GM20000 (cell line): ENCODE data around the gene TACC2.

ENCODE experiments used
- DNase-seq: peaks from one replicate; pipeline ENCODE4 v3.0.0; 2012; ENCODE audit warnings: low spot score
- TF ChIP-seq, protein P1 (sequence below): IDR thresholded peaks from 2 replicates; pipeline ENCODE4 v1.5.1; 2012; ENCODE audit warnings: mild to moderate bottlenecking, control low read depth; ENCODE audit errors: extremely low read depth, missing control alignments

The TACC2 gene

DNA sequence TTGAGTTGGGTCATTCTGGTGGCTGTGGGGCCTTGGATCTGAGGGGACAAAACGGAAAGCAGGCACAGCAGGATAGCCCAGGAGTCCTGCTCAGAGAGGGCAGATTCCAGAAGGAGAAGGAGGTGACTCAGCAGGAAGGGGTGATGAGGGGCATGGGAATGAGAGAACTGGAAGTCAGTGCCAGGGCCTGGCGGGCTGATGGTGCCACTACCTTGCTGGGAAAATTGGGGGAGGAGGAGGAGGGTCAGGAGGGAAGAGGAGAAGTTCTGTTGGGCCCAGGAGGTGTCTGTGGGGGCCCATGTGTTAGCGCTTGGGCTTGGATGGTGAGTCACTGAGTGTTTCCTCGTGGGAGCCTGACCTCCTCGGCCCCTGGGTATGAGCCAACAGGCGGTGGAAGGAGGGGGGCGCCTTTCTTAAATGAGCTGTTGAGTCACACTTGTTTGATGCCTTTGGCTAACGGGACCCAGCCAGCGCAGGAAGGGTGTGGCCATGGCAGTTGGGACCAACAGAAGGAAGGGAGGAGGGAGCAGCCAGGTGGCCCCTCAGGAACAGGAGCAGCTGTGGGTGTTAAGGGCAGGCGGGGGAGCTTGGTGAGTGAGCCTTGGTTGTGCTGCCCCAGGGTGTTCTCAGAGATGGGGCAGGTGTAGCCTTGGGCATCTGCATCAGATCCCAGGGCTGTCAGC, 152.1 kb downstream of the TACC2 start:
- no peak for DNase-seq
- TF ChIP-seq, protein P1, sequence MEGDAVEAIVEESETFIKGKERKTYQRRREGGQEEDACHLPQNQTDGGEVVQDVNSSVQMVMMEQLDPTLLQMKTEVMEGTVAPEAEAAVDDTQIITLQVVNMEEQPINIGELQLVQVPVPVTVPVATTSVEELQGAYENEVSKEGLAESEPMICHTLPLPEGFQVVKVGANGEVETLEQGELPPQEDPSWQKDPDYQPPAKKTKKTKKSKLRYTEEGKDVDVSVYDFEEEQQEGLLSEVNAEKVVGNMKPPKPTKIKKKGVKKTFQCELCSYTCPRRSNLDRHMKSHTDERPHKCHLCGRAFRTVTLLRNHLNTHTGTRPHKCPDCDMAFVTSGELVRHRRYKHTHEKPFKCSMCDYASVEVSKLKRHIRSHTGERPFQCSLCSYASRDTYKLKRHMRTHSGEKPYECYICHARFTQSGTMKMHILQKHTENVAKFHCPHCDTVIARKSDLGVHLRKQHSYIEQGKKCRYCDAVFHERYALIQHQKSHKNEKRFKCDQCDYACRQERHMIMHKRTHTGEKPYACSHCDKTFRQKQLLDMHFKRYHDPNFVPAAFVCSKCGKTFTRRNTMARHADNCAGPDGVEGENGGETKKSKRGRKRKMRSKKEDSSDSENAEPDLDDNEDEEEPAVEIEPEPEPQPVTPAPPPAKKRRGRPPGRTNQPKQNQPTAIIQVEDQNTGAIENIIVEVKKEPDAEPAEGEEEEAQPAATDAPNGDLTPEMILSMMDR = no peak

DNA sequence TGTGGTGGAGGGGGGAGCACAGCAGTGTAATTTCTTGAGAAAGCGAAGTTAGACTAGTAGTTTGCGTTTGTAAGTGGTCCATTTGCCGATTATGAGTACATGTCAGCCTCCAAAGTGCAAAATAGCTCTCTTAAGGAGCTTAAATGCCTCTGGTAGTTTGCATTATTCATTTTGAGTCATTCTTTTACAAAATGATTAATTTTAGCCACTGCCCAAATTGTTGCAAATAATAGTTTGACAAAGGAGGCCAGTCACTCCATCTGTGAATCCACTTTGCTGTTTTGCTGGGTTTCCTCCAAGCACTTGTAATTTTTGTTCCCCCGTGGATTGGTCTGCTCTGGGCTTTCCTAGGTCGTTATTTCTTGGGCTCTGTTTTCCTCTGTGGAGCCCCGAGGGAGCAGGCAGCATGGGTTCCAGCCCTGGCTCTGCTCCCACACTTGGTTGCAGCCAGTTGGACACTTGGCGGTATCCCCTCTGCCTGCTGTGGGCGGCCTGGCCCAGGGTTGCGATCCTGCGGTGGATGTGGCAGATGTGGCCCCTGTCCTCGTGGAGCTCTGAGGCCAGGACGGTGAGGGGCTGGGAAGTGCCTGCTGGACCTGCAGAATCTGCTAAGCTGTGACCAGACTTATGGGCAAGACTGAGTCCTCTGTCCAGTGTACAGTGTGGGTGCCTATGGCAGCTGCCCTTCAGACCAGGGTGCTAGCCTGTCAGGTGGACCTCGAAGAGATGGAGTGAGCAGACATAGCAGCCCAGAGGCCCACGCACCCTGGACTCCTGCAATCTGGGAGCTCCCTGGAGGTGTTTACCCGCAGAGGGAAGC, 153.1 kb downstream of the TACC2 start:
- no peak for DNase-seq
- TF ChIP-seq, protein P1 = no peak

DNA sequence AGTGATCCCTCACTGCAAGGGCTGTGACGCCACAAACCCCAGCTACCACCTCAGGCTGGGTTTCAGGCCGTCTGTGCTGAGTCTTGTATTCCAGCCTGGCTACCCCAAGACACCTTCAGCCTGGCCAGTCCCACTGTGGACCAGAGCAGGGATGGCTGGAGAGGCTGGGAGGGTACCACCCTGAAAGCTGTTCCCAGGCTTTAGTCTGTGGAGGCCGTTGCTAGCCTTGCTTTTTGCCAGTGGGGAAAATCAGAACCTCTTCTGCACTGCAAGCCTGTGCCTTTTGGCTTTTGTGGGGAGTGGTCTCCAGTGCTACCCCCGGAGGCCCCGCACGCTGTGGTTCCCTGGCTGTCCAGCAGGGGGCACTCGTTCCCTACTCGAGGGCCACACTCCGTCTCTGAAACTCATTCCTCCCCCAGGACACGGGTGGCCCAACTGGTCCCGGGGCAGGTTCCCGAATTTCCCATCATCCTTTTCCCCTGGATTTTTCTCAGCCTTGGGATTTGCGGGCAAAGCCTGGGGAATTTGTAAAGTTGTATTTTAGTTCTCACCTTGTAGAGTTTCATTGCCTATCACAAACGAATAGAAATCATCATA, 153.8 kb downstream of the TACC2 start:
- peak; percentile 61 for DNase-seq
- TF ChIP-seq, protein P1 = peak; percentile 60

DNA sequence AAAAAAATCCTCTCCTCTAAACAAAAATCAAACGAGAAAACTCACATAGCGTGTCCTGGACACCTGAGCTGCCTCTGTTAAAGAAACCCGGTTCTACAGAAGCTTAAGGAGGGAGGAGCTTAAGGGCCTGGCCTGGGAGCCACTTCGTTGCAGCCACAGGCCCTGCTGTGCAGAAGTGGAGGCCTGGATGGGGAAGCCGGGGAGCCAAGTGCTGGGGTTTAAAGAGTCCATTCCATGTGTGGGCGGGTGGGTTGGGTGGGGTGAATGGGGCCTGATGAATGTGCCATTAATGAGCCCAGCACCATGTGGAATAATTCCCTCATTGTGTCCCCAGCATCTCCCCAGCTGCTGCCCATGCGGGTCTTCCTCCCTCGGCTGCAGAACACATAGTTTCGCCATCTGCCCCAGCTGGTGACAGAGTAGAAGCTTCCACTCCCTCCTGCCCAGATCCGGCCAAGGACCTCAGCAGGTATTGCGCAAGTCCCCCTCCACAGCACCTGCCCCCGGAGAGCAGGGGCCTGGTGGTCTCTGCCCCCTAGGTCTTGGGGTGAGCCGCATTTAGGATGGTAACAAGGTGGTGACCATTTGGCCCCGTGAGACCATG, 154.4 kb downstream of the TACC2 start:
- no peak for DNase-seq
- TF ChIP-seq, protein P1 = no peak

DNA sequence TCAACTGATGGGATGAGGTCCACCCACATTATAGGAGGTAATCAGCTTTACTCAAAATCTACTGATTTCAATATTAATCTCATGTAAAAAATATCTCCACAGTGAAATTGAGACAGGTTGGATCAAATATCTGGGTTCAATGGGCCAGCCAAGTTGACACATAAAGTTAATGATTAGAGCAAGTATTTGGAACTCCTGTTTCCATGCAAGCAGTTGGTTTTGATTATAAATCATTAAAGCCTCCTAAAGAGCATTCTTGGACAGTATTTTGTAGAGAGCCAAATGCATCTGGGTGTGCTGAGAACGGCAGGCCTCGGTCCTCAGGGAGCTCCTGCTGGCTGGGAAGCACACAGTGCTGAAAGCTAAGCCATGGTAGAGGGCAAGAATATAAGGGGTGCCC, 155.2 kb downstream of the TACC2 start:
- DNase-seq = no peak
- TF ChIP-seq, protein P1 = no peak

DNA sequence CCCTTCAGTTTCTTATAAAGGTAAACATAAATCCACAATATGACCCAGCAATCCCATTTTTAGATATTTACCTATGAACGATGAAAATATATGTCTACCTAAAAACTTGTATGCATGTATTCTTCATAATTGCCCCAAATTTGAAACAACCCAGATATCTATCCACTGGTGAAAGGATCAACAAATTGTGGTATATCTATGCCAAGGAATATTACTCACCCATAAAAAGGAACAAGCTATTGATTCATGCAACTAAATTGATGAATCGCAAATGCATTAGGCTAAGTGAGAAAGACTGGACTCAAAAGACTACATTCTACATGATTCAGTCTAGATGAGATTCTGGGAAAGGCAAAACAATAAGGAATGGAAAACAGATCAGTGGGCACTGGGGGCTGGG, 156.2 kb downstream of the TACC2 start:
- no peak for DNase-seq

More for the DNA sequence above, 156.2 kb downstream of the TACC2 start:
- TF ChIP-seq, protein P1 = no peak
